NCI-H510A treated with DMSO at 0.1 percent for 48 hours (cell line): ENCODE measurements around the gene PRDM16.

Experiments used
- DNase-seq: peaks from one replicate; lab custom pipeline; 2025; lab: John Stamatoyannopoulos, UW

PRDM16 gene

GRCh38 chr1:3262681-3263286 lies 193.8 kb downstream of the PRDM16 start:
- DNase-seq, result no peak

GRCh38 chr1:3263790-3264189 lies 194.8 kb downstream of the PRDM16 start:
- DNase-seq, result no peak

- no peak for DNase-seq
Measured at GRCh38 chr1:3264456-3264855, 195.5 kb downstream of the PRDM16 start.

- DNase-seq, result no peak
Measured at GRCh38 chr1:3265835-3266805, 197.1 kb downstream of the PRDM16 start.

- DNase-seq, result no peak
Measured at GRCh38 chr1:3266870-3267549, 198.0 kb downstream of the PRDM16 start.

GRCh38 chr1:3267550-3268270 lies 198.7 kb downstream of the PRDM16 start:
- no peak for DNase-seq

GRCh38 chr1:3268281-3268680 lies 199.3 kb downstream of the PRDM16 start:
- no peak for DNase-seq

GRCh38 chr1:3270403-3271245 lies 201.6 kb downstream of the PRDM16 start:
- no peak for DNase-seq

GRCh38 chr1:3271866-3272265 lies 202.9 kb downstream of the PRDM16 start:
- no peak for DNase-seq

- DNase-seq, result no peak
Measured at GRCh38 chr1:3272321-3273045, 203.5 kb downstream of the PRDM16 start.

GRCh38 chr1:3273447-3273846 lies 204.4 kb downstream of the PRDM16 start:
- no peak for DNase-seq

- no peak for DNase-seq
Measured at GRCh38 chr1:3274972-3275371, 206.0 kb downstream of the PRDM16 start.

- no peak for DNase-seq
Measured at GRCh38 chr1:3275471-3276340, 206.7 kb downstream of the PRDM16 start.

GRCh38 chr1:3276341-3276800 lies 207.4 kb downstream of the PRDM16 start:
- DNase-seq, result no peak

- no peak for DNase-seq
Measured at GRCh38 chr1:3277011-3277471, 208.0 kb downstream of the PRDM16 start.

- DNase-seq, result no peak
Measured at GRCh38 chr1:3277623-3278022, 208.6 kb downstream of the PRDM16 start.

- no peak for DNase-seq
Measured at GRCh38 chr1:3278416-3279181, 209.6 kb downstream of the PRDM16 start.

- no peak for DNase-seq
Measured at GRCh38 chr1:3279182-3279470, 210.1 kb downstream of the PRDM16 start.

GRCh38 chr1:3281735-3282134 lies 212.7 kb downstream of the PRDM16 start:
- DNase-seq, result no peak
